ENCODE measurements around the gene ADARB2.

ADARB2 gene

DNA sequence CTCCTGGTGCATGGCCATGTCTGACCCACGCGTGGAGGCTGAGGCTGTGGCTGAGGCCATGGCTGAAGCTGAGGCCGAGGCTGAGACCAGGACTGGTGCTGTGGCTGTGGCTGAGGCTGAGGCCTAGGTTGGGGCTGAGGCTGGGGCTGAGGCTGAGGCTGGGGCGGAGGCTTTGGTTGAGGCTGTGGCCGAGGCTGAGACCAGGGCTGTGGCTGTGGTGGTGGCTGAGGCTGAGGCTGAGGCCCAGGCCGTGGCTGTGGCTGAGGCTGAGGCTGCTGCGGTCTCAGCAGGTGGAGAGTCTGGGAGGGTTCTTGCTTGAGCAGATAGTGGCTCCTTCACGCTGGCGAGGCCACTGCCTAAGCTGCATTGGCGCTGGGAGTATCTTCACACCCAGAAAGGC lies 604.7 kb downstream of the ADARB2 start:
- no peak for DNase-seq

DNA sequence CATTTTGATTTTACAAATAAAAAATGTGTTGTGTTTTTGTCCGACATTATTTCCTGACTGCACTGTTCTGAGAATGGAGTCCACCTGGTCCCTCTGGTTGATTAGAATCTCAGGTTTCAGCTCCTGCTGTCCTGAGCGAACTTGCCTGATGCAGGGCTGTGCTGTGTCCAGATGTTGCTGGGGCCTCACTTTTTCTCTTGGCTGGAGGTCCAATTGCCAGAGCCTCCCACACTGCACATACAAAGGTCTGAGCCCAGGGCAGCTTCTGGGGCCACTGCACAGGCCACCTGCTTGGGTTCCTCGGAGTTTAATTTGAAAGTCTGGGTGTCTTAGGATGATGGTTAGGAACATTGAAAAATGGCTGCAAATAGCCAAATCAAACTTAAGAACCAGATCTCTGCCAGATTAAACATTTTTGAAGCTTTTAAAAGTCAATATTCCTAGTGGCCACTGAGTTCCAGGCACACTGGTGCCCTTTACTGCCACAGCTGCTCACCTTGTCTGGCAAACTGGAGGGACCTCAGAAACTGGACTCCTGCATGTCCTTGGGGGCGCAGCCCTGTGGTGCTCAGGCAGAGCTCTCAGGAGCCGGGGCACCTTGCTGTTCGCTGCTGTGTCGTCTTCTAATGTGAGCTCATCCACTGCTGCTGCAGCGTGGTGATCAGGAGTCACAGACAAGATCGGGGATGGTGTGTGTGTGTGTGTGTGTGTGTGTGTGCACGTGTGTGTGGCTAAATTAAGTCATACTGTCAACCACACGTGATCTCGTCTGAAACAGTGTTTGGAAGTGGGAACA lies 606.1 kb downstream of the ADARB2 start:
- DNase-seq: no peak

DNA sequence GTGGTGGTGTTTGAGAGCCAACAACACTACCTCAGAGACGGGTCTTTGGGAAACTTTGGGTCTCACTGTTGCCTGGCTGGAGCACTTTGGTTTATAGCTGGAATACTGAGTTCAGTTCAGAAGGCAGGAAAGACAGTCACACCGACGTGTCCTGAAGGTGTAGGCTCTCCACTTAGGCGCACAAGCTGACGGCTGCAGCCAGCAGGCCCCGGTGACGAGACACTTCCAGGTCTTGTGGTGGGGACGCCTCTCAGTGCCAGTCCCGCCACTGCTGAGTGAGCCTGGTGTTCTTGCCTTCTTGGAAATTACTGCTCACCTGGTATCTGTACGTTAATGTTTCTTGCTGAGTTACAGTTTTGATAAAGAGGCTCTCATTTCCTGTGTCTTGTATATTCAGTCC lies 607.1 kb downstream of the ADARB2 start:
- no peak for DNase-seq

DNA sequence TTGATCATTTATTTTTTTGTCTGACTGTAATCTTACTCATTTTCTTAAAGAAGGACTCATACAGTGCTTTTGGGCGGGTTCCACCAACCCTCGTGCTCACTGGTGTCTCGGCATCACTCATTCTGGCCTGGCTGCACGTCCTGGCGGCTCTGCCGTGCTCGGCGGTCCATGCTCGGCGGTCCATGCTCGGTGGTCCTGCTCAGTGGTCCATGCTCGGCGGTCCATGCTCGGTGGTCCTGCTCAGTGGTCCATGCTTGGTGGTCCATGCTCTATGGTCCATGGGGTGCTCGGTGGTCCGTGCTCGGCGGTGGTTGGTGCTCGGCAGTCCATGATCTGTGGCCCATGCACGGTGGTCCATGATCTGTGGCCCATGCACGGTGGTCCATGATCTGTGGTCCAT lies 608.7 kb downstream of the ADARB2 start:
- DNase-seq: no peak

DNA sequence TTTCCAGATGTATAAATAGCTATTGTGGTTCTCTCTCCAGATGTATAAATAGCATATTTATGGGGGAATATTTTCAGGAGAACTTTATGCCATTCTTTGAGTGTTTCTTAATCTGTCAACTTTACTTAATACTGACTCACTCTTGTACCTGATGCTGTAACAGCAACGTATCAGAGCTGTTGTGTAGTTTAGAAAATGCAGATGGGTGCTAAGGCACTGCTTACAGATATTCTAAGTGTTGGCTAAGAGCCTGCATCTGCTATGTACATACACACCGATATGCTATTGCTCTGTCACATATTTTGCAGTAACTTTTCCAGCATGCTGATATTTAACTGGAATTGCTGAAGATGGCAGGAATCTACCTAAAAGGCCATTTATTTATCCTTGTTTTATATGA lies 609.2 kb downstream of the ADARB2 start:
- no peak for DNase-seq

DNA sequence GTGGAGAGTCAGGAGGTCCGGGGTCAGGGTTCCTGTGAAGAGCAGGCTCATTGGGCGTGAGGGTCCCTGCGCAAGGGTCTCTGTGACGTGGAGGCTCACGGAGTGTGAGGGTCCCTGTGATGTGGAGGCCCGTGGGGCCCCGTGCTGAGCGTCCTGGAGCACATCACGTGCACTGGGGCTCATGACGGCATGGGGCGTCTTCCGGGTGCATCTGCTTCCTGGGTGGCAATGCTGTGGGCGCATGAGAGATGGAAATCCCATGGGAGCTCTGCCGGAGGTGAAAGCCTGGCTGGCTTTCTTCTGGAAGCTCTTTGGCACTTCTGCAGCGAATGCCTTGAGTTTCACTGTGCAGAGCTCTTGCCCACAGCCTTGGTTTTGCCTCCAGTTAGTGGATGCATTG lies 609.7 kb downstream of the ADARB2 start:
- DNase-seq: no peak
